GM20431 (cell line): Measurements from ENCODE around the gene OR51E1.

Experiments used
- in situ Hi-C: fragments of 300-500 bp; cut with MseI, MboI; formaldehyde crosslinking; loops from one replicate; pipeline ENCODE4 v1.15.0; 2020; ENCODE audit warnings: low sequenced_read_pairs; ENCODE audit not compliant: unreplicated experiment

OR51E1 gene

DNA sequence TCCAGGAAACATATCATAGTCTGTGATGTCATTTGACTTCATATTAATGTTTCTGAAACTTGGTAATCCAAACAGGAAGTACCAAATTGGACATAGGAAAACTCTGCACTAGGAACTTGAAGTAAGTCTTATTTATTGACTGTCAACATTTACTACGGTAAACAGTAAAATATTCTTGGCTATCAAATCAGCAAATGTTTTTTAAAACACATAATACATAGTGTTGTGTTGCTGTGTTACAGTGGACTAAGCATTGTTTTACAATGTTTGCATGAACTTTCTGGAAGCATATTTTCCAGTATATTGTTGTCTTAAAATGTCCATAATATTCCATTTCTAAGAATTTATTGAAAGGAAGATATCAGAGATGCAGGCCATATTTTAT, 56.6 kb downstream of the OR51E1 start:
- in situ Hi-C loops = no loop called here

DNA sequence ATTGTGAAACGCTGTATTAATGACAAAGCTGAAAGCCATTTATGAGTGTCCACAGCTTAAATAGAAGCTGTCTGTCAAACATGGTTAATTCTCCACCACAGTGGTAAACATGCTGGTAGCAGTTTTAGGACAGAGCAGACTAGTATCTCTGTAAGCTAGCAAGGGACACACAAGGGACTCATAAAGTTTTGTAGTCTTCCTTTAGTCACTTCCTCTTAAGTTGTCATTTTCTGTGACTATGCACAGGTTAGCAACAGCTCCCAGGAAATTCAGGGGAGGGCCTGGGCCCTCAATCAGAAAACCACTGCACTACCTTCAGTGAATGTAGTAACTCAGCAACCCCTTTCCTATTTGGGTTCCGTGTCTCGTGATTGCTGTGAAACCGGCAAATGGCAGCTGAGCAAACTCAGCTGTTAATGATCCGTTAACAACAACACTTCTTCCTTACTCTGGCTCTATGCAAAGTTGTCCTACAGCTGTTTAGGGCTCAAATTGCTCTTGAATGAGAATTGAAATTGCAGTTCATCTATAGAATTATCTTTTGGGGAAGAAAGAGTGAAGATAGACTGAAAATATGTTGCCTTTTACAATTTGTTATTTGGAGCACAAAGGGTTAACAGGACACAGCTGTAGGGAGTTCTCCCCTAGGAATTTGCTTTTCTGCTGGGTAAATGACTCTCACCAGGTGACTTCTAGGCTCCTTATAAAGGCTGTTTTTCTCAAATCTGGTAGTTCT, 60.4 kb downstream of the OR51E1 start, which contains the start of gene MMP26:
Gene MMP26 (plus strand): TSS at position 731 of the 736 bp plus-strand sequence.
- in situ Hi-C loops = no loop called here

DNA sequence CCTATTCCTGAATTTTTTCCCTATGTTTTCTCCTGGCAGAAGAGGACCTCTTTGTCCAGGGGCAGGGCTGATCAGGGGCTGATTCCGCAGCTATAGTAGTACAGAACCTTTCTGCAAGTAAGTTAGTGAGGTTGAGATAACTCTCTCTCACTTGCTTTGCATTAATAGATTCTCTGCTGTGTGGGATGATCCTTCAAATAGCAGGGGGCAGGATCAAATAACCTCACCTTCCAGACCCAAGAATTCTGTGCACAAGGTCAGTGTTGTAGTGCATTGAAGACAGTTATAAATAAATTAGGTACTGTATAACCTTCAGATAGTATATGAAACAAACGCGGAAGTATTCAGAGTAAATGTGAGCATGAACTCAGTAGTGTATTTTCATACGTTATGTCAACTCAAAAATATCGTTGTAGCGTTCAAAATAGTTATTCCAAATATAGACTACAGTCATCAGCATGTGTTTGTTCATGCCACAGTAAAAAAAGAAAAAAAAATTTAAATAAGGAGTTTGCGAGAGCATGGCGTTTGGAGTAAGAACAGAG, 61.1 kb downstream of the OR51E1 start:
- in situ Hi-C loops = no loop called here
